SH-SY5Y (cell line): ENCODE data around the gene PTPN6.

Experiments used
- GATA2 ChIP-seq: IDR thresholded peaks from 2 replicates; pipeline ENCODE4 v1.6.1; 2011; ENCODE audit warnings: mild to moderate bottlenecking, low read depth, low read length
- GATA3 ChIP-seq: IDR thresholded peaks from 2 replicates; pipeline ENCODE4 v1.6.1; 2011; ENCODE audit warnings: low read depth, mild to moderate bottlenecking, low read length, moderate library complexity

The PTPN6 gene

DNA sequence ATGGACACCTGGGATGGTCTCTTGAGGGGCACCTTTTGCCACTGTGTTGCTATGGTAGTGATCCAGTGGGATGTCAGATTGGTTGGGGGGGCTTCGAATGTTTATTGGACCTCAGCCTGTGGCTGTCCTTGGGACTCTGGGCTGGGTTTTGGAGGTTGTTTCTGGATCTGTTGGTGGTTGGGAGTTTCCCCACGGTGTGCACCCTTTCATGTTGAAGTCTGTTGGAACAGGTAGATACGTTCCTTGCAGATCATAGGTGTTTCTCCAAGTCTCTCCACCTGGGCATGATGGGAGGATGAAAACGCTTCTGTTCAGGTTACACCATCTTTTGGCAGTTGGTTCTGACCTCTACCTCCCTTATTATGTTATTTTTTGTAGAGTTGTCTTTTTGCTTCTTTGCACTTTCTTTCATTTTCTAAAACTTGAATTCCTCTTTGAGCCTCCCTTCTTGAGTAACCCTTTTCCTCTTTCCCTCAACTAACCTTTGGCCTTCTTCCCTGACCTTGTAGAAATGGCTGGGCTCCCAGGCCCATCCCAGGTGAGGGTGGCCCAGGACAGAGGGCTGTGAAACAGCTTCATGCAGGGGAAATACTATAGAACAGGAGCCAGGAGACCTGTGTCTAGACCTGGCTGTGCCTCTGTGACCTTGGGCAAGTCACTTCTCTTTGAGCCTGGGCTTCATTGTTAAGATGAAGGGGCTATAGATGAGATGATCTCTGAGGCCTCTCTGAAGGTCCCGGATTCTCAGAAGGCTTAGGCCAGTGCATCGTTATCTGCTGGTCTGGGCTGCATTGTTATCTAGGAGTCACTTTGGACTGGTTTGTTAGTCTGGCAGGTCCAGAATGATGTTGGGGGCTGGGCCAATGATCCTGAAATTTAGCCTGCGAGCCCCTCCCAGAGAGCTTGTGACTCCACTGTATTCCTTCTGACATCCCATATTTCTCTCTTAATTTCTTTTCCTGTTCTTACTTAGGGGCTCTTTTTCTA, 21.4 kb upstream of the PTPN6 start:
- TF ChIP-seq GATA2, result no peak
- TF ChIP-seq GATA3, result no peak

DNA sequence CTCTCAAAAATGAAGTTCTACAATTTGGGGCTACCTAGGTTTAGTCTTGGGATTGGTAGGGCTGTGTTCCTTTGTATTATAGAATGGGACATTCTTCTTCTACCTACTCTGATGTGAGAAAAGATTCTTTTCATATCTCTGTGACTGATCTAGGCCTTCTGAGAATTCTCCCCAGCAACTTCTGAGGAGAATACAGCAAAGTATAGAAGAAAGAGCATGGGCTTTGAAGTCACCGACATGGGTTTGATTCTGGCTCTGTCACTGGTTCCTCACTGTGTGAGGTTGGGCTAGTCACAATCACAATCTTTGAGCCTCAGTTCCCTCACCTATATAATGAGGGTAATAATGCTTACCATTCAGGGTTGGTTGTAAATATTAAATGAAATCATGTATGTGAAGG, 18.4 kb upstream of the PTPN6 start:
- TF ChIP-seq GATA2 (no peak), GATA3 (no peak)

DNA sequence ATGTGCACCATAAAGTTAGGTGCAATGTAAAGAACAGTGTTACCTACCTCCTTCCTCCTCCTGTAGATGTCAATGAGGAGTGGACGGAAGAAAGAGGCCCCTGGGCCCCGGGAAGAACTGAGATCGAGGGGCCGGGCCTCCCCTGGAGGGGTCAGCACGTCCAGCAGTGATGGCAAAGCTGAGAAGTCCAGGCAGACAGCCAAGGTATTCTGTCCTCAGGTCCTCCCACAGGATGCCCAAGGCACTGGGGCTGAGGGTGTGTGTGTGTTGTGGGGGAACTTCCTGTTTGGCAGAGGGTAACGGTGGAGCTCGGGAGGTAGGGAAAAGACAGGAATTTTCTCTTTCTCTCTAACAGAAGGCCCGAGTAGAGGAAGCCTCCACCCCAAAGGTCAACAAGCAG, 17.0 kb upstream of the PTPN6 start:
- no peak for TF ChIP-seq GATA3
- no peak for TF ChIP-seq GATA2

GRCh38 chr12:6935371-6936193, 15.6 kb upstream of the PTPN6 start:
- TF ChIP-seq GATA3 (no peak), GATA2 (no peak)

DNA sequence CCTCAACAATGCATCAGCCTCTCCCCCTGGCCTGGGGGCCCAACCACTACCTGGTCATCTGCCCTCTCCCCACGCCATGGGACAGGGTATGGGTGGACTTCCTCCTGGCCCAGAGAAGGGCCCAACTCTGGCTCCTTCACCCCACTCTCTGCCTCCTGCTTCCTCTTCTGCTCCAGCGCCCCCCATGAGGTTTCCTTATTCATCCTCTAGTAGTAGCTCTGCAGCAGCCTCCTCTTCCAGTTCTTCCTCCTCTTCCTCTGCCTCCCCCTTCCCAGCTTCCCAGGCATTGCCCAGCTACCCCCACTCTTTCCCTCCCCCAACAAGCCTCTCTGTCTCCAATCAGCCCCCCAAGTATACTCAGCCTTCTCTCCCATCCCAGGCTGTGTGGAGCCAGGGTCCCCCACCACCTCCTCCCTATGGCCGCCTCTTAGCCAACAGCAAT, 14.9 kb upstream of the PTPN6 start:
- TF ChIP-seq GATA3, result no peak
- no peak for TF ChIP-seq GATA2

DNA sequence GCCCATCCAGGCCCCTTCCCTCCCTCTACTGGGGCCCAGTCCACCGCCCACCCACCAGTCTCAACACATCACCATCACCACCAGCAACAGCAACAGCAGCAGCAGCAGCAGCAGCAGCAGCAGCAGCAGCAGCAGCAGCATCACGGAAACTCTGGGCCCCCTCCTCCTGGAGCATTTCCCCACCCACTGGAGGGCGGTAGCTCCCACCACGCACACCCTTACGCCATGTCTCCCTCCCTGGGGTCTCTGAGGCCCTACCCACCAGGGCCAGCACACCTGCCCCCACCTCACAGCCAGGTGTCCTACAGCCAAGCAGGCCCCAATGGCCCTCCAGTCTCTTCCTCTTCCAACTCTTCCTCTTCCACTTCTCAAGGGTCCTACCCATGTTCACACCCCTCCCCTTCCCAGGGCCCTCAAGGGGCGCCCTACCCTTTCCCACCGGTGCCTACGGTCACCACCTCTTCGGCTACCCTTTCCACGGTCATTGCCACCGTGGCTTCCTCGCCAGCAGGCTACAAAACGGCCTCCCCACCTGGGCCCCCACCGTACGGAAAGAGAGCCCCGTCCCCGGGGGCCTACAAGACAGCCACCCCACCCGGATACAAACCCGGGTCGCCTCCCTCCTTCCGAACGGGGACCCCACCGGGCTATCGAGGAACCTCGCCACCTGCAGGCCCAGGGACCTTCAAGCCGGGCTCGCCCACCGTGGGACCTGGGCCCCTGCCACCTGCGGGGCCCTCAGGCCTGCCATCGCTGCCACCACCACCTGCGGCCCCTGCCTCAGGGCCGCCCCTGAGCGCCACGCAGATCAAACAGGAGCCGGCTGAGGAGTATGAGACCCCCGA, 14.3 kb upstream of the PTPN6 start:
- no peak for TF ChIP-seq GATA3
- no peak for TF ChIP-seq GATA2

DNA sequence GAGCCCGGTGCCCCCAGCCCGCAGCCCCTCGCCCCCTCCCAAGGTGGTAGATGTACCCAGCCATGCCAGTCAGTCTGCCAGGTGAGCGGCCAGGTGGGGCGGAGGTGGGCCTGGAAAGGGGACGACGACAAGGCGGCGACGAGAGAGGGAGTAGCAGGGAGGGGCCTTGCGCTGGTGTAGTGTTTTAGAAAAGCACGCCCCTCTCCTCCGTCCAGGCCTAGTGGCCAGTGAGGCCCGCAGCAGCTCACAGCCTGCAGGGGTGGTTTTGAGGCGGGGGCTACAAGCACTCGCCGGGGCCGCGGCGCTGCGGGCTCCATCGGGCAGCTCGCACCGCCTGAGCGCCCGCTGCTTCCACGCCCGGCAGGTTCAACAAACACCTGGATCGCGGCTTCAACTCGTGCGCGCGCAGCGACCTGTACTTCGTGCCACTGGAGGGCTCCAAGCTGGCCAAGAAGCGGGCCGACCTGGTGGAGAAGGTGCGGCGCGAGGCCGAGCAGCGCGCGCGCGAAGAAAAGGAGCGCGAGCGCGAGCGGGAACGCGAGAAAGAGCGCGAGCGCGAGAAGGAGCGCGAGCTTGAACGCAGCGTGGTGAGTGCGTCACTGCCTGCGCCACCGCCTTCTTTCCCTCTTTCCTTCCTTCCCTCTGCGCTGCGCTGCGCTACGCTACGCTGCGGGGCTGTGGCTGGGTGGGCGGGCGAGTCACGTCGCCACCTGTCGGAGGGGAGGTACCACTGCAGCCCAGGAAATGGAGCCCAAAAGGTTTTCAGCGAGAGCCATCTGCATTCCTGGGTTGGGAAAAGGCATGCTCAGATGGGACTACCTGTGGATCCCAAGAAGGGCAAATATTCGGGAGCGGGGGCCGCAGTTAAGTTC, 13.4 kb upstream of the PTPN6 start:
- TF ChIP-seq GATA2 (no peak), GATA3 (no peak)

- TF ChIP-seq GATA3 (no peak), GATA2 (no peak)
These were observed 12.6 kb upstream of the PTPN6 start for GRCh38 chr12:6938353-6939190.

GRCh38 chr12:6939191-6939540, 12.0 kb upstream of the PTPN6 start:
- no peak for TF ChIP-seq GATA2
- no peak for TF ChIP-seq GATA3

GRCh38 chr12:6941267-6941666, 9.9 kb upstream of the PTPN6 start:
- no peak for TF ChIP-seq GATA2
- TF ChIP-seq GATA3, result no peak

DNA sequence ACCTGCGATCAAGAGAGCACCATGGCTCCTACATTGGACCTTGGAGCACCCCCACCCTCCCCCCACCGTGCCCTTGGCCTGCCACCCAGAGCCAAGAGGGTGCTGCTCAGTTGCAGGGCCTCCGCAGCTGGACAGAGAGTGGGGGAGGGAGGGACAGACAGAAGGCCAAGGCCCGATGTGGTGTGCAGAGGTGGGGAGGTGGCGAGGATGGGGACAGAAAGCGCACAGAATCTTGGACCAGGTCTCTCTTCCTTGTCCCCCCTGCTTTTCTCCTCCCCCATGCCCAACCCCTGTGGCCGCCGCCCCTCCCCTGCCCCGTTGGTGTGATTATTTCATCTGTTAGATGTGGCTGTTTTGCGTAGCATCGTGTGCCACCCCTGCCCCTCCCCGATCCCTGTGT, 9.4 kb upstream of the PTPN6 start:
- TF ChIP-seq GATA3, result no peak
- no peak for TF ChIP-seq GATA2

- TF ChIP-seq GATA2 (no peak), GATA3 (no peak)
These were observed 8.9 kb upstream of the PTPN6 start for GRCh38 chr12:6942331-6942665.

DNA sequence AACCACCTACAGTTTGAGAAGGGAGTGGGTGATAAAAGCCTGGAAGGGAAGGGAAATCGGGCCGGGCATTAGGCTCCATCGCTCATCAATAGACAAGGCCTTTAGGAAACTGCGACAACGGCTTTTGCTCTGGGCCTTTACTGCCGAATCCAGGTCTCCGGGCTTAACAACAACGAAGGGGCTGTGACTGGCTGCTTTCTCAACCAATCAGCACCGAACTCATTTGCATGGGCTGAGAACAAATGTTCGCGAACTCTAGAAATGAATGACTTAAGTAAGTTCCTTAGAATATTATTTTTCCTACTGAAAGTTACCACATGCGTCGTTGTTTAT, 7.8 kb upstream of the PTPN6 start:
- TF ChIP-seq GATA2 (no peak), GATA3 (no peak)
